ENCODE measurements around the gene WWOX.

GRCh38 chr16:78340590-78340989 lies 241.1 kb downstream of the WWOX start:
- TF ChIP-seq TAF1 (IDR thresholded peaks at IDR 0.05; ENCODE audit: borderline replicate concordance, insufficient read depth, low read length) = no peak
- no peak for TF ChIP-seq POLR2AphosphoS5 (IDR thresholded peaks at IDR 0.05; ENCODE audit: low read depth, low read length)
- TF ChIP-seq REST (IDR thresholded peaks at IDR 0.05; ENCODE audit: insufficient read depth in 1 of 2, low read depth in 2 of 2, low read length in 2 of 2) = no peak
- TF ChIP-seq SIN3A (IDR thresholded peaks at IDR 0.05; ENCODE audit: borderline replicate concordance, insufficient read depth, low read length) = no peak
